ENCODE results near the gene OR1L4.

GRCh38 chr9:122719218-122719617 lies 4.6 kb upstream of the OR1L4 start:
- no peak for TF ChIP-seq CTCF (IDR thresholded peaks at IDR 0.05; ENCODE audit: insufficient read depth, low read length, poor library complexity, severe bottlenecking)
- no peak for TF ChIP-seq EZH2phosphoT487 (conservative IDR thresholded peaks at IDR 0.05; ENCODE audit: low read length)
